Activated CD8-positive, alpha-beta memory T cell treated with anti-CD3 and anti-CD28 coated beads, Interleukin-2, amount 50 U/mL, for 1 hour (primary cell): ENCODE data around the gene TMED10.
"Not testable (repeated sequence)": the region's sequence is repeated elsewhere in the genome, so short reads cannot be mapped to it uniquely, and the experiment has no call there.

Experiments
- DNase-seq: peaks from one replicate; pipeline ENCODE4 v3.0.0-alpha.2; 2020; ENCODE audit errors: extremely low read depth

Gene TMED10

GRCh38 chr14:75127474-75127820 lies 49.0 kb downstream of the TMED10 start:
- not testable (repeated sequence) for DNase-seq

- peak; percentile 65 for DNase-seq
Measured at GRCh38 chr14:75126679-75127473, 49.5 kb downstream of the TMED10 start, which contains the start of gene NEK9. TSS of gene NEK9 (minus strand) at chr14:75127048. CDS start at chr14:75126921, 127 bp downstream.

GRCh38 chr14:75126121-75126544 lies 50.3 kb downstream of the TMED10 start:
- DNase-seq: no peak

- DNase-seq: no peak
Measured at GRCh38 chr14:75125617-75126016, 50.8 kb downstream of the TMED10 start.

GRCh38 chr14:75123991-75124390 lies 52.4 kb downstream of the TMED10 start:
- DNase-seq: no peak

- DNase-seq: no peak
Measured at GRCh38 chr14:75121552-75121951, 54.9 kb downstream of the TMED10 start.

GRCh38 chr14:75120541-75121291 lies 55.7 kb downstream of the TMED10 start:
- no peak for DNase-seq

GRCh38 chr14:75119056-75119455 lies 57.4 kb downstream of the TMED10 start:
- no peak for DNase-seq

GRCh38 chr14:75113932-75114539 lies 62.4 kb downstream of the TMED10 start:
- no peak for DNase-seq

GRCh38 chr14:75109877-75110276 lies 66.5 kb downstream of the TMED10 start:
- DNase-seq: no peak

GRCh38 chr14:75107186-75107585 lies 69.2 kb downstream of the TMED10 start:
- DNase-seq: no peak

- DNase-seq: no peak
Measured at GRCh38 chr14:75101491-75101890, 74.9 kb downstream of the TMED10 start.

GRCh38 chr14:75098682-75099081 lies 77.7 kb downstream of the TMED10 start:
- no peak for DNase-seq

GRCh38 chr14:75098212-75098611 lies 78.2 kb downstream of the TMED10 start:
- no peak for DNase-seq

- no peak for DNase-seq
Measured at GRCh38 chr14:75096959-75097358, 79.5 kb downstream of the TMED10 start.

GRCh38 chr14:75095690-75096089 lies 80.7 kb downstream of the TMED10 start:
- no peak for DNase-seq

GRCh38 chr14:75094896-75095295 lies 81.5 kb downstream of the TMED10 start:
- no peak for DNase-seq

GRCh38 chr14:75092698-75093097 lies 83.7 kb downstream of the TMED10 start:
- no peak for DNase-seq

- no peak for DNase-seq
Measured at GRCh38 chr14:75091251-75091650, 85.2 kb downstream of the TMED10 start.

GRCh38 chr14:75090353-75090752 lies 86.1 kb downstream of the TMED10 start:
- DNase-seq: no peak

- peak; percentile 12 for DNase-seq
Measured at GRCh38 chr14:75088566-75089373, 87.6 kb downstream of the TMED10 start.

GRCh38 chr14:75088153-75088552 lies 88.3 kb downstream of the TMED10 start:
- DNase-seq: no peak
